HG03558 (cell line): ENCODE data around the gene FASTKD1.

Experiments used
- ATAC-seq: cut with Tn5 transposase; IDR thresholded peaks from one replicate; pipeline ENCODE4 v1.9.1; 2021; ENCODE audit warnings: moderate number of reproducible peaks; ENCODE audit not compliant: unreplicated experiment; ENCODE audit errors: extremely low read depth

Gene FASTKD1

GRCh38 chr2:169509955-169510354 lies 63.7 kb downstream of the FASTKD1 start:
- ATAC-seq, result no peak

GRCh38 chr2:169509298-169509885 lies 64.3 kb downstream of the FASTKD1 start, which contains the start of gene KLHL41:
KLHL41 (plus strand) TSS chr2:169509702; CDS start chr2:169509779, 77 bp downstream.
- no peak for ATAC-seq

GRCh38 chr2:169507698-169508097 lies 66.0 kb downstream of the FASTKD1 start:
- no peak for ATAC-seq

GRCh38 chr2:169504651-169505050 lies 69.0 kb downstream of the FASTKD1 start:
- no peak for ATAC-seq

- ATAC-seq, result no peak
Measured at GRCh38 chr2:169495310-169495928, 78.2 kb downstream of the FASTKD1 start.

GRCh38 chr2:169493360-169493759 lies 80.3 kb downstream of the FASTKD1 start:
- no peak for ATAC-seq

- ATAC-seq, result no peak
Measured at GRCh38 chr2:169491378-169491777, 82.3 kb downstream of the FASTKD1 start.

- ATAC-seq, result no peak
Measured at GRCh38 chr2:169490834-169491233, 82.8 kb downstream of the FASTKD1 start.

GRCh38 chr2:169486487-169486886 lies 87.2 kb downstream of the FASTKD1 start:
- no peak for ATAC-seq

- ATAC-seq, result no peak
Measured at GRCh38 chr2:169485650-169486138, 88.0 kb downstream of the FASTKD1 start.

- ATAC-seq, result no peak
Measured at GRCh38 chr2:169480079-169480465, 93.6 kb downstream of the FASTKD1 start.
